ENCODE results near the gene CHCHD1. TPM values are rescaled to one million over a fixed set of nuclear protein-coding genes. Genes with fewer than 3 reads are reported as not detected.

The CHCHD1 gene
- total RNA-seq, 1 experiment from 2014 or later: 238 TPM

GRCh38 chr10:73808021-73808815, 26.4 kb downstream of the CHCHD1 start:
- Histone ChIP-seq H3K4me3 (ENCODE audit: low read length) (no peak overlapping the region), H3F3A (ENCODE audit: low read length, unreplicated experiment) (peaks cover 10% of the 10 kb centered on the region), H2AFZ (ENCODE audit: low read length) (no peak overlapping the region), H3K79me2 (ENCODE audit: low read length) (peaks cover 13% of the 10 kb centered on the region), H3K27me3 (ENCODE audit: low read length) (no peaks in the 10 kb centered on the region), H4K20me1 (ENCODE audit: low read length) (no peaks in the 10 kb centered on the region), H3K9me3 (ENCODE audit: low read length) (no peaks in the 10 kb centered on the region), H3K4me2 (ENCODE audit: low read length) (no peak overlapping the region), H3K9ac (ENCODE audit: low read length) (no peak overlapping the region), H3K36me3 (ENCODE audit: low read depth, low read length) (peaks cover 29% of the 10 kb centered on the region), H3K4me1 (ENCODE audit: insufficient read depth, low read length) (peaks cover 4% of the 10 kb centered on the region), H3K9me2 (replicated peaks; ENCODE audit: low read length) (no peaks in the 10 kb centered on the region), H3K27ac (ENCODE audit: low read length) (no peak overlapping the region)
- ChIA-PET POLR2A (ENCODE audit: unreplicated experiment) (interaction anchor here (1.0 kb wide), 1 partner anchor 36 kb away, joined by 11 read pairs; a partner anchor contains a TSS), CTCF (no interaction called here)
- no peak for TF ChIP-seq CTCF (conservative IDR thresholded peaks at IDR 0.05; ENCODE audit: low read depth, low read length)
- TF ChIP-seq EZH2phosphoT487 (IDR thresholded peaks at IDR 0.05; ENCODE audit: borderline replicate concordance, low read length): no peak
- TF ChIP-seq EZH2 (IDR thresholded peaks at IDR 0.05; ENCODE audit: low read length, unreplicated experiment): no peak
- intact Hi-C loops (cut with micrococcal nuclease): no loop called here
- ATAC-seq (no peak), DNase-seq (no peak)
- no TSS peak for BruUV-seq (replicated peaks)

- H3K27me3 ChIP-seq (ENCODE audit: low read length): no peaks in the 10 kb centered on the region
- POLR2A ChIA-PET (ENCODE audit: unreplicated experiment): interaction anchor here (1.0 kb wide), 1 partner anchor 37 kb away, joined by 11 read pairs; a partner anchor contains a TSS
- intact Hi-C loops (cut with micrococcal nuclease): no loop called here
- no peak for DNase-seq
- H3K79me2 ChIP-seq (ENCODE audit: low read length): peaks cover 13% of the 10 kb centered on the region
- no peak overlapping the region for H3K4me3 ChIP-seq (ENCODE audit: low read length)
- no peak overlapping the region for H3K4me2 ChIP-seq (ENCODE audit: low read length)
- H3K36me3 ChIP-seq (ENCODE audit: low read depth, low read length): peaks cover 29% of the 10 kb centered on the region
- no peak for TF ChIP-seq EZH2 (IDR thresholded peaks at IDR 0.05; ENCODE audit: low read length, unreplicated experiment)
- TF ChIP-seq EZH2phosphoT487 (IDR thresholded peaks at IDR 0.05; ENCODE audit: borderline replicate concordance, low read length): no peak
- TF ChIP-seq CTCF (conservative IDR thresholded peaks at IDR 0.05; ENCODE audit: low read depth, low read length): no peak
- H3K9me2 ChIP-seq (replicated peaks; ENCODE audit: low read length): no peaks in the 10 kb centered on the region
- ATAC-seq: no peak
- peaks cover 4% of the 10 kb centered on the region for H3K4me1 ChIP-seq (ENCODE audit: insufficient read depth, low read length)
- H3K9ac ChIP-seq (ENCODE audit: low read length): no peak overlapping the region
- BruUV-seq (replicated peaks): no TSS peak
- no peaks in the 10 kb centered on the region for H4K20me1 ChIP-seq (ENCODE audit: low read length)
- no peak overlapping the region for H3K27ac ChIP-seq (ENCODE audit: low read length)
- H3K9me3 ChIP-seq (ENCODE audit: low read length): no peaks in the 10 kb centered on the region
- CTCF ChIA-PET: no interaction called here
- peaks cover 14% of the 10 kb centered on the region for H3F3A ChIP-seq (ENCODE audit: low read length, unreplicated experiment)
- H2AFZ ChIP-seq (ENCODE audit: low read length): no peak overlapping the region
These were observed 27.4 kb downstream of the CHCHD1 start for GRCh38 chr10:73809061-73809818.

Measured in PC-3 (cell line).